KOPT-K1 (cell line): ENCODE data around the gene PLA2G12A.
A peak's percentile ranks its signal among the peaks of the same experiment; 100 is the strongest.

Experiments
- H3K27ac ChIP-seq: fragments of 200-600 bp; sonication (generic); 2 replicates; pipeline ENCODE4 v1.5.1; 2016; ENCODE audit warnings: antibody characterized with exemption, mild to moderate bottlenecking, low read depth, low read length; ENCODE audit not compliant: poor library complexity, severe bottlenecking
- H3K36me3 ChIP-seq: fragments of 200-600 bp; sonication (generic); 2 replicates; pipeline ENCODE4 v1.5.1; 2017; ENCODE audit warnings: antibody characterized with exemption, mild to moderate bottlenecking, low read length, moderate library complexity; ENCODE audit not compliant: insufficient read depth
- H3K9me3 ChIP-seq: fragments of 200-600 bp; sonication (generic); 2 replicates; pipeline ENCODE4 v1.5.1; 2017; ENCODE audit warnings: antibody characterized with exemption, low read length, mild to moderate bottlenecking; ENCODE audit not compliant: insufficient read depth, poor library complexity, severe bottlenecking

The PLA2G12A gene

DNA sequence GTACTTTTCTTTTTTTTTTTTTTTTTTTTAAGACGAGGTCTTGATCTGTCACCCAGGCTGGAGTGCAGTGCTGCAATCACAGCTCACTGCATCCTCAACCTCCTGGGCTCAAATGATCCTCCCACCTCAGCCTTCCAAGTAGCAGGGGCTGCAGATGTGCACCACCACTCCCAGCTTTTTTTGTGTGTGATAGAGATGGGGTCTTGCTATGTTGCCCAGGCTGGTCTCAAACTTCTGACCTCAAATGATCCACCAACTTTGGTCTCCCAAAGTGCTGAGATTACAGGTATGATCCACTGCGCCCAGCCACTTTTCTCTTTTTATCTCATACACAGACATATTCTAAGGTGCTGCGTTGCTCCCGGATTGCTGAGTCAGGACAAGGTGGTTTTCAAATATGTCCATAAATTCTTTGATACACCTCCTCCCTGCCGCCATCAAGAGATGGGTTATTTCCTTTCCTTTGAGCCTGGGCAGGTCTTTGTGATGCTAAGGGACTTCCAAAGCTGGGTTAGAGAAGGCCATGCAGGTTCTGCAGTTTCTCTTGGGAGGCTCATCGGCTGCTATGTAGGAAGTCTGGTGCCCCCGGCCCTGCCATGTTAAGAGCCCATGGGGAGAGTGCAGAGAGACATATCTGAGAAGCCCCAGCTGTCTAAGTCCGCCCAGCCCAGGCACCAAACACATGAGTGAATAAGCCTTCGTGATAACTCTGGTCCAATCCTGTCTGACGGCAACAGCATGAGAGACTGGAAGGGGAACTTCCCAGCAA, 8.4 kb upstream of the PLA2G12A start:
- Histone ChIP-seq H3K9me3 (no peaks in the 10 kb centered on the region), H3K36me3 (no peaks in the 10 kb centered on the region), H3K27ac (no peak overlapping the region)

- H3K36me3 ChIP-seq, result no peaks in the 10 kb centered on the region
- no peaks in the 10 kb centered on the region for H3K9me3 ChIP-seq
- no peak overlapping the region for H3K27ac ChIP-seq
These were observed 5.9 kb upstream of the PLA2G12A start for GRCh38 chr4:109735566-109736365.

DNA sequence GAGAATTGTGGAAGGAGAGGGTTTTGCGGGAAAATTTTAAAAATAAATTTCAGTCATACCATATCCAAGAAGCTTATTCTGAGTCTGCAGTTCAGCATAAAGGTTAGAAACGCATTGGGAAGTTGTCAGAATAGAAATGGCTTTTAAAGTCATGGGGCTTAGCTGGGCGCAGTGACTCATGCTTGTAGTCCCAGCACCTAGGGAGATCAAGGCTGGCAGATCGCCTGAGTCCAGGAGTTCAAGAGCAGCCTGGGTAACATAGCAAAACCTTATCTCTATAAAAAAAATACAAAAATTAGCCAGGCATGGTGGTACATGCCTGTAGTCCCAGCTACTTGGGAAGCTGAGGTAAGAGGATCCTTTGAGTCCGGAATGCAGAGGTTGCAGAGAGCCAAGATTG, 3.9 kb upstream of the PLA2G12A start:
- no peaks in the 10 kb centered on the region for H3K36me3 ChIP-seq
- H3K9me3 ChIP-seq, result no peaks in the 10 kb centered on the region
- H3K27ac ChIP-seq, result no peak overlapping the region

DNA sequence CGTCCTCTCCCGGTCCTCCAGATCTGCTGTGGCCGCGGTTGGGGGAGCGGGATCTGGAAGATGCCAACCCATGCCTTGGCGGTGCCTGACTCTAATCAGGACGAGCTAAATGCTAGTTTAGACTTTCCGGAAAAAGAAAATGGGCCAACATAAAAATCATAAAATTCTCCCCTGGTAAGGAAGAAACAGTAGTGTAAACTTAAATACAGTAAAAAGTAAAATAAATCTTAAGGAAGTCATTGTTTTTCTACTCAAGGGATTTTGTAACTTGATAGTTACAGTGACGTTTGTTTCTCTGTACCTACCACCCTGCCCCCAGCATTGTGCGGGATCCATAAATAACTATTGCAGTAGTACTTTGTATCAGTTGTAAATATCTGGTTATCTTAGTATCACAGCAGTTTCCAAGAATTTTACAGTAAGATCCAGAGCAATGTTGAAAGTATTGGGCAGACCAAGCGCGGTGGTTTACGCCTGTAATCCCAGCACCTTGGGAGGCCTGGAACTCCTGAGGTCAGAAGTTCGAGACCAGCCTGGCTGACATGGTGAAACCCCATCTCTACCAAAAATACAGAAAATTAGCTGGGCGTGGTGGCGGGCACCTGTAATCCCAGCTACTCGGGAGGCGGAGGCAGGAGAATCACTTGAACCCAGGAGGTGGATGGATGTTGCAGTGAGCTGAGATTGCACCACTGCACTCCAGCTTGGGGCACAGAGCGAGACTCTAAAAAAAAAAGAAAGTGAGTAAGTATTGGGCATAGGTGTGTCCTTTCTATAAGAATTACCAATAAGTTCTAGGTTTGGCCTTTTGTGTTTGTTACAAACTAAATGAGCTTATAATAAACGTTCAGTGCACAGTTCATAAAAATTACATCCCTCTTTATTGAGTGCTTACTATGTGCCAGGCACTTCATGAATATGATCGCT, 1.0 kb upstream of the PLA2G12A start:
- Histone ChIP-seq H3K27ac (no peak overlapping the region), H3K9me3 (no peaks in the 10 kb centered on the region), H3K36me3 (no peaks in the 10 kb centered on the region)

- Histone ChIP-seq H3K36me3 (no peaks in the 10 kb centered on the region), H3K9me3 (no peaks in the 10 kb centered on the region), H3K27ac (peak overlapping the region; percentile 44)
These were observed 653 bp downstream of the PLA2G12A start for GRCh38 chr4:109729117-109729717.

DNA sequence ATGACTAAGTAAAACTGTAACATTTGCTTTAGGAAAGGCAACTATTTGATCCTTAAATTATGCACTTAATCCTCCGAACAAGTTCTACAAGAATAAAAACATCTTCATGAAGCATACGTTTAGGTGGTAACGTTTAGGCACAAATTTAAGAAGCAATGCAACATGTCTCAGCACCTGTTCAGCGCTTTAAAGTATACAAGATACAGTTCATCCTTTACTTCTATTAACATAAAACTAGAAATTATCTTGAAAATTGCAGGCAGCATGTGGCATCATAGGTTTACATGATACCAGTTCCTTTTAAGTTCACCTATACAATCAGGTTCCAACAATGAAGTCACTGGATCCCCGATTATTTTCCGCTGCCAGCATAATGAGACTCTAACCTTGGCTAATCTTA, 1.5 kb downstream of the PLA2G12A start:
- Histone ChIP-seq H3K27ac (no peak overlapping the region), H3K9me3 (no peaks in the 10 kb centered on the region), H3K36me3 (no peaks in the 10 kb centered on the region)

GRCh38 chr4:109723110-109723509, 6.8 kb downstream of the PLA2G12A start:
- no peaks in the 10 kb centered on the region for H3K9me3 ChIP-seq

DNA sequence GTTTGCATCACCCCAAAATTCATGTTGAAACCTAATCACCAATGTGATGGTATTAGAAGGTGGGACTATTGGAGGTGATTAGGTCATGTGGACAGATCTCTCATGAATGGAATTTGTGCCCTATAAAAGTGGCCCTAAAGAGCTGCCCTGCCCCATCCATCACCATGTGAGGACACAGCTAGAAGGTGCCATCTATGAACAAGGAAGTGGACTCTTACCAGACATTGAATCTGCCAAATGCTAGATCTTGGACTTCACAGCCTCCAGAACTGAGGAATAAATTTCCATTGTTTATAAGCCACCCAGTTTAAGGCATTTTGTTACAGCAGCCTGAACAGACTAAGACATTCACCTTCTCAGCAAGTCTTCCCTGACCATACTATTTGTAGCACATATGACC, 7.5 kb downstream of the PLA2G12A start:
- Histone ChIP-seq H3K9me3 (no peaks in the 10 kb centered on the region), H3K36me3 (no peaks in the 10 kb centered on the region), H3K27ac (no peak overlapping the region)

More at GRCh38 chr4:109723110-109723509, 6.8 kb downstream of the PLA2G12A start:
- H3K27ac ChIP-seq, result no peak overlapping the region
- H3K36me3 ChIP-seq, result no peaks in the 10 kb centered on the region

GRCh38 chr4:109721033-109721432, 8.8 kb downstream of the PLA2G12A start:
- Histone ChIP-seq H3K36me3 (peaks cover 6% of the 10 kb centered on the region), H3K9me3 (no peaks in the 10 kb centered on the region), H3K27ac (no peak overlapping the region)

DNA sequence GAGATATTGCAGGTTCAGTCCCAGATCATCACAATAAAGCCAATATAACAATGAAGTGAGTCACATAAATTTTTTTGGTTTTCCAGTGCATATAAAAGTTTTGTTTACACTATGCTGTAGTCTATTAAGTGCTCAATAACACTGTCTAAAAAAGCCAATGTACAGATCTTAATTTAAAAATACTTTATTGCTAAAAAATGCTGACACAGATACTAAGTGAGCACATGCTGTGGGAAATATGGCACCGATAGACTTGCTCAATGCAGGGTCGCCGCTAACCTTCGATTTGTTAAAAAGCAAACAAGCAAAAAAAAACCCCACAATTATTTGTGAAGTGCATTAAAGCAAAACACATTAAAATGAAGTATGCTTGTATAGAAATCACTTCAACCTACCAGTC, 10.3 kb downstream of the PLA2G12A start:
- H3K27ac ChIP-seq, result no peak overlapping the region
- H3K9me3 ChIP-seq, result no peaks in the 10 kb centered on the region
- peaks cover 6% of the 10 kb centered on the region for H3K36me3 ChIP-seq

DNA sequence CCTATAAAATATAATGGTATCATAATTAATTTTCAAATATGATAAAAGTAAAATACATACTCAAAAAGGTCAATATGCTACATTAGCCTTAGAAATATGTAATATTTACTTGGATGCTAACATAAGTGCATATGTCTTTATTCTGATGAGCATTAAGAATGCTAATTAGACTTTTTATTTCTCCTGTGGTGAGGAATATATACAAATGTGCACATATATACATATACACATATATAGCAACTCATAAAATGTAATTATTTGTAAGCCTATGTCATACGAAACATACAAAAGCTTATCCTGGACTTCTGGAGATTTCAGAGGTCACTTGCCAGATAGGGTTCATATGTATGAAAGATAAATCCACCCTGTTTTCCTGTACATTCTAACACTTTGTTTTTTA, 11.1 kb downstream of the PLA2G12A start:
- Histone ChIP-seq H3K36me3 (peaks cover 7% of the 10 kb centered on the region), H3K9me3 (no peaks in the 10 kb centered on the region), H3K27ac (no peak overlapping the region)

DNA sequence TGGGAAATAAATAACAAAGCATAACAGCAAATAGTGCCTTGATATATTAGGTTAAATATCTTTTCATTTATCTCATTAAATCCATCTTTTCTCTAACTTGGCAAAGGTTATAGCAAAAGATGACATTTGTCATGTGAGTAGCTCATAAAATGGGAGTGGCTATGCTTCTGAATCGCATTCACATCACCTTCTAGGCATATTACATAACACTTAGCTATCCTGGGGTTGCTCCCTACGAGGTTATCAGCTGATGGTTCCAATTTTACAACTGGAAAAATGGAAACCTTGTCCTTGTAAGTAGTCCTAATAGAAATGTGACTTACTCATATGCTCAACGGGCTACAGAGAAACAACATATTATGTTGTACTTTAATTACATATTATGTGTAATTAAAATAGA, 16.4 kb downstream of the PLA2G12A start:
- Histone ChIP-seq H3K9me3 (no peaks in the 10 kb centered on the region), H3K27ac (no peak overlapping the region), H3K36me3 (peaks cover 11% of the 10 kb centered on the region)

- Histone ChIP-seq H3K9me3 (no peaks in the 10 kb centered on the region), H3K27ac (no peak overlapping the region), H3K36me3 (peaks cover 5% of the 10 kb centered on the region; the same call in 1 of the 2 replicates)
These were observed 20.9 kb downstream of the PLA2G12A start for GRCh38 chr4:109708990-109709389.

- Histone ChIP-seq H3K9me3 (no peaks in the 10 kb centered on the region), H3K36me3 (peaks cover under 1% of the 10 kb centered on the region; the same call in 1 of the 2 replicates), H3K27ac (no peak overlapping the region)
These were observed 21.4 kb downstream of the PLA2G12A start for GRCh38 chr4:109708435-109708834.
